Loucy (cell line): ENCODE data around the gene RCHY1.

Source experiments
- H2AFZ ChIP-seq: fragments of 200-600 bp; sonication (generic); 2 replicates; pipeline ENCODE4 v1.6.0; 2016; ENCODE audit warnings: antibody characterized with exemption, mild to moderate bottlenecking, low read length, moderate library complexity
- H3F3A ChIP-seq: fragments of 200-600 bp; 2 replicates; pipeline ENCODE4 v1.6.0; 2016; ENCODE audit warnings: antibody characterized with exemption, low read depth, mild to moderate bottlenecking
- H3K27me3 ChIP-seq: fragments of 200-600 bp; sonication (generic); 2 replicates; pipeline ENCODE4 v1.6.1; 2014; ENCODE audit warnings: low read length, mild to moderate bottlenecking; ENCODE audit not compliant: insufficient read depth, poor library complexity, severe bottlenecking
- H3K36me3 ChIP-seq: fragments of 200-600 bp; sonication (generic); 2 replicates; pipeline ENCODE4 v1.6.1; 2016; ENCODE audit warnings: low read length; ENCODE audit not compliant: insufficient read depth
- H3K4me1 ChIP-seq: fragments of 200-600 bp; sonication (generic); 2 replicates; pipeline ENCODE4 v1.5.1; 2014; ENCODE audit warnings: low read length, mild to moderate bottlenecking; ENCODE audit not compliant: insufficient read depth, poor library complexity, severe bottlenecking
- H3K4me2 ChIP-seq: fragments of 200-600 bp; sonication (generic); 2 replicates; pipeline ENCODE4 v1.6.0; 2014; ENCODE audit warnings: antibody characterized with exemption, low read length, low read depth, mild to moderate bottlenecking; ENCODE audit not compliant: poor library complexity, severe bottlenecking
- H3K4me3 ChIP-seq: fragments of 200-600 bp; sonication (generic); 2 replicates; pipeline ENCODE4 v1.5.1; 2014; ENCODE audit warnings: low read length, mild to moderate bottlenecking, mixed read lengths; ENCODE audit not compliant: poor library complexity, severe bottlenecking
- H3K79me2 ChIP-seq: fragments of 200-600 bp; sonication (generic); 2 replicates; pipeline ENCODE4 v1.6.1; 2014; ENCODE audit warnings: low read length; ENCODE audit not compliant: insufficient read depth
- H3K9ac ChIP-seq: fragments of 200-600 bp; sonication (generic); 2 replicates; pipeline ENCODE4 v1.6.0; 2014; ENCODE audit warnings: mild to moderate bottlenecking, low read depth, low read length, moderate library complexity; ENCODE audit not compliant: poor library complexity, severe bottlenecking
- H3K9me2 ChIP-seq: fragments of 200-600 bp; sonication (generic); replicated peaks from 2 replicates; pipeline ENCODE4 v1.6.1; 2016; ENCODE audit warnings: low read depth, low read length, mixed read lengths
- H3K9me3 ChIP-seq: fragments of 200-600 bp; sonication (generic); 2 replicates; pipeline ENCODE4 v1.6.1; 2014; ENCODE audit warnings: mild to moderate bottlenecking, antibody characterized with exemption, low read length, low read depth; ENCODE audit not compliant: insufficient read depth
- H4K20me1 ChIP-seq: fragments of 200-600 bp; sonication (generic); 2 replicates; pipeline ENCODE4 v1.6.0; 2014; ENCODE audit warnings: antibody characterized with exemption, low read length, mild to moderate bottlenecking; ENCODE audit not compliant: insufficient read depth, poor library complexity, severe bottlenecking
- CTCF ChIP-seq: fragments of 200-600 bp; sonication (generic); conservative IDR thresholded peaks from 2 replicates; pipeline ENCODE4 v1.5.1; 2014; ENCODE audit warnings: mild to moderate bottlenecking, antibody characterized with exemption, low read length
- EZH2phosphoT487 ChIP-seq: fragments of 200-600 bp; IDR thresholded peaks from 2 replicates; pipeline ENCODE4 v1.6.1; 2018; ENCODE audit warnings: antibody characterized with exemption, mild to moderate bottlenecking, moderate library complexity, borderline replicate concordance

RCHY1 gene

GRCh38 chr4:75555294-75556164 is 41.3 kb upstream of the RCHY1 start, which contains the start of gene ODAPH:
ODAPH (plus strand) TSS chr4:75556066; CDS start chr4:75556083, 17 bp downstream.
- Histone ChIP-seq H3K27me3 (no peaks in the 10 kb centered on the region), H3F3A (no peaks in the 10 kb centered on the region), H3K79me2 (no peaks in the 10 kb centered on the region), H3K36me3 (no peaks in the 10 kb centered on the region), H3K4me2 (no peak within 1 kb of the TSS), H3K9ac (no peak within 1 kb of the TSS), H4K20me1 (no peaks in the 10 kb centered on the region), H3K9me2 (no peaks in the 10 kb centered on the region), H3K9me3 (no peaks in the 10 kb centered on the region), H2AFZ (0 out of 2 replicates have a peak within 1 kb of the TSS, but pooled peaks have one; percentile 27), H3K4me1 (no peaks in the 10 kb centered on the region), H3K4me3 (no peak within 1 kb of the TSS)
- TF ChIP-seq CTCF (no peak), EZH2phosphoT487 (no peak)

- H3K4me1 ChIP-seq, result no peaks in the 10 kb centered on the region
- no peaks in the 10 kb centered on the region for H3K79me2 ChIP-seq
- no peak for TF ChIP-seq CTCF
- no peak for TF ChIP-seq EZH2phosphoT487
- H4K20me1 ChIP-seq, result no peaks in the 10 kb centered on the region
- no peaks in the 10 kb centered on the region for H3K36me3 ChIP-seq
- H3F3A ChIP-seq, result no peaks in the 10 kb centered on the region
- no peaks in the 10 kb centered on the region for H3K9me3 ChIP-seq
- H3K9me2 ChIP-seq, result no peaks in the 10 kb centered on the region
- no peaks in the 10 kb centered on the region for H3K27me3 ChIP-seq
- no peak overlapping the region for H2AFZ ChIP-seq
- no peak overlapping the region for H3K4me2 ChIP-seq
- no peak overlapping the region for H3K4me3 ChIP-seq
- H3K9ac ChIP-seq, result no peak overlapping the region
Measured at GRCh38 chr4:75552452-75552851, 38.2 kb upstream of the RCHY1 start.

GRCh38 chr4:75549019-75549418 is 34.8 kb upstream of the RCHY1 start:
- Histone ChIP-seq H3K79me2 (no peaks in the 10 kb centered on the region), H3K4me1 (no peaks in the 10 kb centered on the region), H3K4me3 (no peak overlapping the region), H3K36me3 (no peaks in the 10 kb centered on the region), H3K9me2 (no peaks in the 10 kb centered on the region), H3K9ac (no peak overlapping the region), H4K20me1 (no peaks in the 10 kb centered on the region), H3K9me3 (no peaks in the 10 kb centered on the region), H3K4me2 (no peak overlapping the region), H2AFZ (no peak overlapping the region), H3K27me3 (no peaks in the 10 kb centered on the region), H3F3A (no peaks in the 10 kb centered on the region)
- no peak for TF ChIP-seq CTCF
- no peak for TF ChIP-seq EZH2phosphoT487
